ENCODE data around the gene ZSWIM8.

ZSWIM8 gene

DNA sequence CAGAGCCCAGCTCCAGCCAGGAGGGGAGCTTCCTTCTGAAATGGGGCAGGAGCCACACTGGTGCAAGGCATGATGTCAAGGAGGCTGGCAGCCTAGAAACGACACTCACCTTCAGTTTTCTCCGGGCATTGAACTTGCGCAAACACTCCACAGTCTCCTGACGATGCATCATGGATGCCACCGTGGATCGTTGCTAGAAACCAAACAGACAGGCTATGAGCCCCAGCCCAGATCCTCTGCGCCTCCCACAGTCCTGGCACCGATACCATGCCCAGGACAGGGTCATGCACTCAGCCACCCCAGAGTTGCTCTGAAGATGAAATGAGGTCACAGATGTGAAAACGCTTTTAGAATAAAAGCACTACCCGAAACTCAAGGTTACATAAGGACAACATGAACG, 56.9 kb downstream of the ZSWIM8 start:
- no peak for DNase-seq

DNA sequence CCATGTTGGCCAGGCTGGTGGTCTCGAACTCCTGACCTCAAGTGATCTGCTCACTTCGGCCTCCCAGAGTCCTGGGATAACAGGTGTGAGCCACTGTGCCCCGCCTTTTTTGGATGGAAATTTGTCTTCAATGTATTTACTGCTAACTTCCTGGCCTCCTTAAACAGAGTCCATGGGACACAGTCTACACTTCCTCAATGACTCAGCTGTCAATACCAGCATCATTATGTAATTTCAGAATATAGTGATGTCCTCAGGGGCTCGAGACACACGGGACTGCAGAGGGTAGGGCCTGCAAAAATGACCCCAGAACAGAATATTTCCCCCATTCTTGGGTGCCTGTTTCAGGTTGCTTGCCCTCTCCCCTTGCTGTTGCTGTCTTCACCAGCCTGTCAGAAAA, 57.9 kb downstream of the ZSWIM8 start:
- no peak for DNase-seq

GRCh38 chr10:73847031-73847430, 61.6 kb downstream of the ZSWIM8 start:
- DNase-seq, result no peak

DNA sequence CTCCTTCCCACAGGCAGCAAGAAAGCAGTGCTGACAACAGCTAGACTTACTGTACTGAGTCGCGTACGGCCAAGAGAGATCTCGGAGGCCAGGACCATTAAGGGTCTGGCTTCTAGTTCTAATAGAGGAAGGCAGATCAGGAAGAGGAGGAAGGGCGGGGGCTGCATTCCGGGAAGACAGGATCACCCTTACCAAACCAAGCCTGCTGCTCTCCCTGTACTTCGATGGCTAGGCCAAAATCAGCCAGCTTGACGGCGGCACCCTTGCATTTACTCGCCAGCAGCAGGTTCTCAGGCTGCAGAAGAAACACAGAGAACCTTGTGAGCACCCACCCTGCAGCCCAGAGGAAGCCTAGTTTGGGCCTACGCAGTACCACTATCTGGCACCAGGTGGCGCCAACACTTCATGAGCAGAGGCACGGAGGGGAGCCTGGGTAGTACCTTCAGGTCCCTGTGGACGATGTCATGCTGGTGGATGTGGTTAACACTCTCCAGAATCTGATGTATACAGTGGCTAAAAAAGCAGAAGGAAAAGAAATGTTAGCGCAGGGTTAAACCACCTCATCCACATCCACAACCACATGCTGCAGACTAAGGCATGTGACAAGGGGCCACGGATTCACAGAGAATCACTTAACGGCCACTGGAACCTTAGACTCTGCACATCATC, 63.5 kb downstream of the ZSWIM8 start:
- DNase-seq, result peak; percentile 59

GRCh38 chr10:73850211-73850610, 64.8 kb downstream of the ZSWIM8 start:
- no peak for DNase-seq

DNA sequence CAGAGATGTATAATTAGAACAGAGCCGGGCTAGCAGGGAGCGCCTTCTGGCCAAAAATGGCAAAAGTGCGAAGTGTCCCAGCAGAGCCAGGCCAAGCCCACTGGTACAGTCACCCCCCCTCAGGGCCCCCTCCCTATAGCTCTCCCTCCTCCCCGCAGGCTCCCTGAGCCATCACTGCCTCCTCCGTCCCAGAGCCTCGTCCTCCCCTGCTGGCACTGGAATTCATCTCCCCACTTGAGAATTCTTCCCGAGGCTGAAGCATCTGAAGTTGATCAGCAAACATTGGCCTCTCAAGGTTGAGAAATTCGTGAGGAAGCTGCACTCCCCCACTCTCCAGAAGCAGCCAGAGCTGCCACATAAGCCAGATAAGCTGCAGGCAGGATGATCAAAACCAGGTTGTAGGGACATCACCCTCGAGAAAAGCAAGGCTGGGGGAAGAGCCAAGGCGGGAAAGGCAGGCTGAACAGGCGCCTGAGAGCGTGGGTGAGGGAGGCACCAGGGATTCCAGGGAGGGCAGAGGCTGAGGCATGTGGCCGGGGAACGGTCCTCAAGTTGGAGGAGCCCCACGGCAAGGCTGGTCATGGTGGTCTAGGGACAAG, 65.6 kb downstream of the ZSWIM8 start:
- DNase-seq, result no peak

All from HCEC 1CT (cell line).